ENCODE results near the gene CAMK2A. TPM values are rescaled to one million over a fixed set of nuclear protein-coding genes. Genes with fewer than 3 reads are reported as not detected.
"Not testable (repeated sequence)": the region's sequence is repeated elsewhere in the genome, so short reads cannot be mapped to it uniquely, and the experiment has no call there.

The CAMK2A gene
- polyA plus RNA-seq, 6 donors from 2014 or later = not detected

- DNase-seq (no peak), ATAC-seq (ENCODE audit: low read depth in 2 of 2) (no peak)
- no peak overlapping the region for H3K4me3 Mint-ChIP-seq
- no peaks in the 10 kb centered on the region for H3K36me3 Mint-ChIP-seq
- no peaks in the 10 kb centered on the region for H3K4me1 Mint-ChIP-seq
- H3K27ac Mint-ChIP-seq = no peak overlapping the region
- peaks cover 0 to 3% (median 0%) of the 10 kb centered on the region in 3 donors for H3K27me3 Mint-ChIP-seq
- no peaks in the 10 kb centered on the region for H3K9me3 Mint-ChIP-seq
Observed at GRCh38 chr5:150236313-150236712, 53.3 kb downstream of the CAMK2A start.

GRCh38 chr5:150235500-150235854 is 54.1 kb downstream of the CAMK2A start:
- no peaks in the 10 kb centered on the region for H3K4me1 Mint-ChIP-seq
- H3K4me3 Mint-ChIP-seq = no peak overlapping the region
- ATAC-seq (ENCODE audit: low read depth in 2 of 2) = no peak
- H3K27ac Mint-ChIP-seq = peak overlapping the region in 1 of 6 donors; percentile 33
- no peaks in the 10 kb centered on the region for H3K36me3 Mint-ChIP-seq
- no peaks in the 10 kb centered on the region for H3K27me3 Mint-ChIP-seq
- DNase-seq = no peak
- no peaks in the 10 kb centered on the region for H3K9me3 Mint-ChIP-seq

GRCh38 chr5:150234576-150235499 is 54.7 kb downstream of the CAMK2A start:
- DNase-seq = no peak
- H3K27me3 Mint-ChIP-seq = no peaks in the 10 kb centered on the region
- H3K4me1 Mint-ChIP-seq = no peaks in the 10 kb centered on the region
- peak overlapping the region in 1 of 6 donors; percentile 33 for H3K27ac Mint-ChIP-seq
- ATAC-seq (ENCODE audit: low read depth in 2 of 2) = no peak
- H3K4me3 Mint-ChIP-seq = no peak overlapping the region
- H3K9me3 Mint-ChIP-seq = no peaks in the 10 kb centered on the region
- H3K36me3 Mint-ChIP-seq = no peaks in the 10 kb centered on the region

GRCh38 chr5:150233706-150234105 is 55.9 kb downstream of the CAMK2A start:
- not testable (repeated sequence) for H3K27ac Mint-ChIP-seq; H3K4me3 Mint-ChIP-seq; DNase-seq; H3K9me3 Mint-ChIP-seq; H3K4me1 Mint-ChIP-seq; H3K36me3 Mint-ChIP-seq; ATAC-seq (ENCODE audit: low read depth in 2 of 2); H3K27me3 Mint-ChIP-seq

GRCh38 chr5:150230842-150231241 is 58.7 kb downstream of the CAMK2A start:
- ATAC-seq (ENCODE audit: low read depth in 2 of 2) = no peak
- Mint-ChIP-seq H3K9me3 (no peaks in the 10 kb centered on the region), H3K4me3 (no peak overlapping the region), H3K27ac (no peak overlapping the region), H3K36me3 (no peaks in the 10 kb centered on the region), H3K27me3 (peaks cover 0 to 14% (median 4%) of the 10 kb centered on the region in 3 donors), H3K4me1 (no peaks in the 10 kb centered on the region)
- DNase-seq = no peak

GRCh38 chr5:150229571-150229970 is 60.0 kb downstream of the CAMK2A start:
- Mint-ChIP-seq H3K9me3 (no peaks in the 10 kb centered on the region), H3K4me1 (no peaks in the 10 kb centered on the region), H3K27me3 (peaks cover 0 to 19% (median 4%) of the 10 kb centered on the region in 3 donors), H3K27ac (no peak overlapping the region), H3K4me3 (no peak overlapping the region), H3K36me3 (no peaks in the 10 kb centered on the region)
- DNase-seq (no peak), ATAC-seq (ENCODE audit: low read depth in 2 of 2) (no peak)

- Mint-ChIP-seq H3K9me3 (no peaks in the 10 kb centered on the region), H3K4me1 (no peaks in the 10 kb centered on the region), H3K27ac (peak overlapping the region in 1 of 6 donors; percentile 68), H3K4me3 (no peak overlapping the region), H3K27me3 (peaks cover 0 to 19% (median 4%) of the 10 kb centered on the region in 3 donors), H3K36me3 (no peaks in the 10 kb centered on the region)
- DNase-seq (no peak), ATAC-seq (ENCODE audit: low read depth in 2 of 2) (no peak)
Observed at GRCh38 chr5:150227606-150228273, 61.8 kb downstream of the CAMK2A start.

GRCh38 chr5:150227036-150227435 is 62.5 kb downstream of the CAMK2A start:
- no peak for DNase-seq
- H3K27ac Mint-ChIP-seq = no peak overlapping the region
- peaks cover 0 to 19% (median 4%) of the 10 kb centered on the region in 3 donors for H3K27me3 Mint-ChIP-seq
- no peak overlapping the region for H3K4me3 Mint-ChIP-seq
- no peaks in the 10 kb centered on the region for H3K36me3 Mint-ChIP-seq
- no peak for ATAC-seq (ENCODE audit: low read depth in 2 of 2)
- no peaks in the 10 kb centered on the region for H3K9me3 Mint-ChIP-seq
- H3K4me1 Mint-ChIP-seq = no peaks in the 10 kb centered on the region

- Mint-ChIP-seq H3K36me3 (no peaks in the 10 kb centered on the region), H3K4me3 (no peak overlapping the region), H3K9me3 (no peaks in the 10 kb centered on the region), H3K4me1 (no peaks in the 10 kb centered on the region), H3K27ac (peak overlapping the region in 2 of 6 donors; percentile 59 to 62), H3K27me3 (peaks cover 0 to 34% (median under 1%) of the 10 kb centered on the region in 3 donors)
- ATAC-seq (ENCODE audit: low read depth in 2 of 2) (no peak), DNase-seq (no peak)
Observed at GRCh38 chr5:150224483-150225027, 65.0 kb downstream of the CAMK2A start.

- H3K9me3 Mint-ChIP-seq = no peaks in the 10 kb centered on the region
- H3K4me1 Mint-ChIP-seq = no peaks in the 10 kb centered on the region
- H3K27me3 Mint-ChIP-seq = peaks cover 0 to 30% (median under 1%) of the 10 kb centered on the region in 3 donors
- DNase-seq = no peak
- H3K36me3 Mint-ChIP-seq = no peaks in the 10 kb centered on the region
- no peak overlapping the region for H3K27ac Mint-ChIP-seq
- no peak for ATAC-seq (ENCODE audit: low read depth in 2 of 2)
- no peak overlapping the region for H3K4me3 Mint-ChIP-seq
Observed at GRCh38 chr5:150223474-150223873, 66.1 kb downstream of the CAMK2A start.

GRCh38 chr5:150222906-150223305 is 66.7 kb downstream of the CAMK2A start:
- H3K36me3 Mint-ChIP-seq = no peaks in the 10 kb centered on the region
- peaks cover 0 to 4% (median 2%) of the 10 kb centered on the region in 3 donors for H3K4me1 Mint-ChIP-seq
- H3K4me3 Mint-ChIP-seq = no peak overlapping the region
- no peaks in the 10 kb centered on the region for H3K9me3 Mint-ChIP-seq
- no peak for DNase-seq
- H3K27ac Mint-ChIP-seq = no peak overlapping the region
- no peak for ATAC-seq (ENCODE audit: low read depth in 2 of 2)
- H3K27me3 Mint-ChIP-seq = peaks cover 4 to 30% (median 6%) of the 10 kb centered on the region in 3 donors

- no peak for ATAC-seq (ENCODE audit: low read depth in 2 of 2)
- H3K36me3 Mint-ChIP-seq = no peaks in the 10 kb centered on the region
- peak overlapping the region in 1 of 6 donors; percentile 42 for H3K27ac Mint-ChIP-seq
- no peak for DNase-seq
- no peaks in the 10 kb centered on the region for H3K9me3 Mint-ChIP-seq
- H3K27me3 Mint-ChIP-seq = peaks cover 7 to 40% (median 19%) of the 10 kb centered on the region in 3 donors
- H3K4me1 Mint-ChIP-seq = peaks cover 0 to 8% (median 6%) of the 10 kb centered on the region in 3 donors
- H3K4me3 Mint-ChIP-seq = no peak overlapping the region
Observed at GRCh38 chr5:150221471-150221870, 68.1 kb downstream of the CAMK2A start.

GRCh38 chr5:150219861-150220260 is 69.7 kb downstream of the CAMK2A start:
- H3K4me3 Mint-ChIP-seq = no peak overlapping the region
- ATAC-seq (ENCODE audit: low read depth in 2 of 2) = no peak

More at GRCh38 chr5:150219861-150220260, 69.7 kb downstream of the CAMK2A start:
- Mint-ChIP-seq H3K36me3 (no peaks in the 10 kb centered on the region), H3K27me3 (peaks cover 7 to 50% (median 26%) of the 10 kb centered on the region in 3 donors), H3K4me1 (peaks cover 0 to 8% (median 6%) of the 10 kb centered on the region in 3 donors), H3K27ac (no peak overlapping the region), H3K9me3 (no peaks in the 10 kb centered on the region)
- DNase-seq = no peak

Data from naive B cell (primary cell).